Gastrocnemius medialis (tissue), 4 donors: ENCODE data around the gene CERK.

Source experiments
- POLR2A ChIP-seq, 2 donors: fragments of 450-650 bp; IDR thresholded peaks; one replicate each; pipeline ENCODE4 v1.6.1; 2017; ENCODE audit warnings: antibody characterized with exemption in 2 of 2, mild to moderate bottlenecking in 2 of 2, moderate library complexity in 2 of 2
- TF ChIP-seq, protein P1 (sequence below), 5 experiments: fragments of 450-650 bp in 3 of 5; fragments of 200-600 bp in 2 of 5; sonication (generic) in 2 of 5; IDR thresholded peaks in 4 of 5; conservative IDR thresholded peaks in 1 of 5; 1 replicate in 4 of 5; 2 replicates in 1 of 5; pipeline ENCODE4 v1.5.1; 2016 to 2019; ENCODE audit warnings: antibody characterized with exemption in 5 of 5, mild to moderate bottlenecking in 3 of 5, moderate library complexity in 3 of 5

DNA sequence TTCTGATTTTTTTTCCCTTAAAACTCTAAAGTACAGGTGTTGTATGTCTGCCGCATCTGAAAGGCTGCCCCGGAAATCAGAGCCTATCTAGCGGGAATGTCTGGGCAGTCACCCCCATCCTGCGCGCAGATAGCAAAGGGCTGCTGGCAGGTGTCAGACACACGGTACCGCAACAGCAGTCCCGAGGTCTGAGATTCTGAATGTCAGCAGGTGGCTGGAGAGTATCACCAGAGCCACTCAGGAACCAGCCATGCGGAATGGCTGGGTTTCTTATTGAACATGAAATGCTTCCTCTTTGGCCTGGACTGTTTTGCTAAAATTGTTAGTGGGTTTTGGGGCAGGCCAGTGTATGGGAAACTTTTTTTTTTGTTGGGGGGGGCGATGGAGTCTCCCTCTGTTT lies 53.3 kb downstream of the CERK start:
- TF ChIP-seq, protein P1, sequence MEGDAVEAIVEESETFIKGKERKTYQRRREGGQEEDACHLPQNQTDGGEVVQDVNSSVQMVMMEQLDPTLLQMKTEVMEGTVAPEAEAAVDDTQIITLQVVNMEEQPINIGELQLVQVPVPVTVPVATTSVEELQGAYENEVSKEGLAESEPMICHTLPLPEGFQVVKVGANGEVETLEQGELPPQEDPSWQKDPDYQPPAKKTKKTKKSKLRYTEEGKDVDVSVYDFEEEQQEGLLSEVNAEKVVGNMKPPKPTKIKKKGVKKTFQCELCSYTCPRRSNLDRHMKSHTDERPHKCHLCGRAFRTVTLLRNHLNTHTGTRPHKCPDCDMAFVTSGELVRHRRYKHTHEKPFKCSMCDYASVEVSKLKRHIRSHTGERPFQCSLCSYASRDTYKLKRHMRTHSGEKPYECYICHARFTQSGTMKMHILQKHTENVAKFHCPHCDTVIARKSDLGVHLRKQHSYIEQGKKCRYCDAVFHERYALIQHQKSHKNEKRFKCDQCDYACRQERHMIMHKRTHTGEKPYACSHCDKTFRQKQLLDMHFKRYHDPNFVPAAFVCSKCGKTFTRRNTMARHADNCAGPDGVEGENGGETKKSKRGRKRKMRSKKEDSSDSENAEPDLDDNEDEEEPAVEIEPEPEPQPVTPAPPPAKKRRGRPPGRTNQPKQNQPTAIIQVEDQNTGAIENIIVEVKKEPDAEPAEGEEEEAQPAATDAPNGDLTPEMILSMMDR (IDR thresholded peaks at IDR 0.05 in 4 of 5, conservative IDR thresholded peaks at IDR 0.05 in 1 of 5): no peak
- TF ChIP-seq POLR2A (IDR thresholded peaks at IDR 0.05): no peak
